ENCODE data around the gene SLC16A8.

- TF ChIP-seq, protein P1, sequence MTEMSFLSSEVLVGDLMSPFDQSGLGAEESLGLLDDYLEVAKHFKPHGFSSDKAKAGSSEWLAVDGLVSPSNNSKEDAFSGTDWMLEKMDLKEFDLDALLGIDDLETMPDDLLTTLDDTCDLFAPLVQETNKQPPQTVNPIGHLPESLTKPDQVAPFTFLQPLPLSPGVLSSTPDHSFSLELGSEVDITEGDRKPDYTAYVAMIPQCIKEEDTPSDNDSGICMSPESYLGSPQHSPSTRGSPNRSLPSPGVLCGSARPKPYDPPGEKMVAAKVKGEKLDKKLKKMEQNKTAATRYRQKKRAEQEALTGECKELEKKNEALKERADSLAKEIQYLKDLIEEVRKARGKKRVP (CRISPR knock-in tag; IDR thresholded peaks at IDR 0.05) = no peak
- TF ChIP-seq ZNF263 (CRISPR knock-in tag; IDR thresholded peaks at IDR 0.05; ENCODE audit: borderline replicate concordance) = no peak
- peak; percentile 45 to 54 (median 48) for TF ChIP-seq CTCF (IDR thresholded peaks at IDR 0.05 in 2 of 3, conservative IDR thresholded peaks at IDR 0.05 in 1 of 3; ENCODE audit: insufficient read depth in 2 of 3, low read depth in 1 of 3, low read length in 3 of 3)
- no peak for TF ChIP-seq ZFX (CRISPR knock-in tag; IDR thresholded peaks at IDR 0.05)
- TF ChIP-seq MYC (IDR thresholded peaks at IDR 0.05; ENCODE audit: low read depth, low read length) = no peak
- TF ChIP-seq MYC (CRISPR knock-in tag; IDR thresholded peaks at IDR 0.05; ENCODE audit: borderline replicate concordance, low read depth) = no peak
- no peak for TF ChIP-seq TAF1 (IDR thresholded peaks at IDR 0.05; ENCODE audit: control insufficient read depth, extremely low read depth, insufficient read depth, low read length, severe bottlenecking)
- no peak for TF ChIP-seq E2F4 (CRISPR knock-in tag; IDR thresholded peaks at IDR 0.05; ENCODE audit: low read depth)
- TF ChIP-seq ZNF780A (CRISPR knock-in tag; IDR thresholded peaks at IDR 0.05) = no peak
- no peak for TF ChIP-seq KDM5B (IDR thresholded peaks at IDR 0.05; ENCODE audit: insufficient replicate concordance, low read depth, low read length)
- peak in 1 of 2 experiments; percentile 40; a peak in 2 of 4 replicates for TF ChIP-seq RAD21 (CRISPR knock-in tag; conservative IDR thresholded peaks at IDR 0.05 in 1 of 2, IDR thresholded peaks at IDR 0.05 in 1 of 2)
- no peak for TF ChIP-seq MAX (CRISPR knock-in tag; IDR thresholded peaks at IDR 0.05)
These were observed 20.1 kb upstream of the SLC16A8 start for GRCh38 chr22:38104084-38104483.
